ENCODE results near the gene CEBPE. TPM values are rescaled to one million over a fixed set of nuclear protein-coding genes. Genes with fewer than 3 reads are reported as not detected.

The CEBPE gene
- total RNA-seq, 2 experiments from 2014 or later, result 0.19 to 0.34 TPM

- intact Hi-C loops (cut with DNase I, micrococcal nuclease), result no loop called here
- Mint-ChIP-seq H3K4me3 (no peak overlapping the region), H3K36me3 (ENCODE audit: low read depth) (no peaks in the 10 kb centered on the region), H3K27ac (no peak overlapping the region), H3K4me1 (no peaks in the 10 kb centered on the region), H3K9me3 (ENCODE audit: low read depth) (no peaks in the 10 kb centered on the region), H3K27me3 (peaks cover 7% of the 10 kb centered on the region)
- ATAC-seq (no peak), DNase-seq (no peak)
- POLR2A ChIA-PET, result no interaction called here
- CTCF ChIA-PET, result interaction anchor here (1.2 to 3.1 kb wide), 3 partner anchors 22 to 74 kb away, joined by 3 to 15 read pairs (median 4); partner anchors contain the start of gene CEBPE
These were observed 23.8 kb upstream of the CEBPE start for GRCh38 chr14:23142826-23143225.

GRCh38 chr14:23141706-23142444, 22.8 kb upstream of the CEBPE start:
- POLR2A ChIA-PET, result no interaction called here
- Mint-ChIP-seq H3K9me3 (ENCODE audit: low read depth) (no peaks in the 10 kb centered on the region), H3K4me3 (no peak overlapping the region), H3K4me1 (no peaks in the 10 kb centered on the region), H3K27ac (no peak overlapping the region), H3K27me3 (peaks cover 5% of the 10 kb centered on the region), H3K36me3 (ENCODE audit: low read depth) (no peaks in the 10 kb centered on the region)
- ATAC-seq (no peak), DNase-seq (no peak)
- CTCF ChIA-PET, result interaction anchor here (1.4 to 3.1 kb wide), 2 partner anchors 22 to 73 kb away, joined by 3 to 15 read pairs; partner anchors contain the start of gene CEBPE
- intact Hi-C loops (cut with DNase I, micrococcal nuclease), result no loop called here

- DNase-seq, result no peak
- POLR2A ChIA-PET, result no interaction called here
- intact Hi-C loops (cut with DNase I, micrococcal nuclease), result no loop called here
- no peak overlapping the region for H3K4me3 Mint-ChIP-seq
- H3K9me3 Mint-ChIP-seq (ENCODE audit: low read depth), result no peaks in the 10 kb centered on the region
- CTCF ChIA-PET, result interaction anchor here (0.5 kb wide), 1 partner anchor 96 kb away, joined by 3 read pairs; no protein-coding TSS in a partner anchor
- no peaks in the 10 kb centered on the region for H3K27me3 Mint-ChIP-seq
- H3K4me1 Mint-ChIP-seq, result no peaks in the 10 kb centered on the region
- H3K27ac Mint-ChIP-seq, result no peak overlapping the region
- H3K36me3 Mint-ChIP-seq (ENCODE audit: low read depth), result no peaks in the 10 kb centered on the region
- ATAC-seq, result no peak
These were observed 21.3 kb upstream of the CEBPE start for GRCh38 chr14:23140371-23140770.

DNA sequence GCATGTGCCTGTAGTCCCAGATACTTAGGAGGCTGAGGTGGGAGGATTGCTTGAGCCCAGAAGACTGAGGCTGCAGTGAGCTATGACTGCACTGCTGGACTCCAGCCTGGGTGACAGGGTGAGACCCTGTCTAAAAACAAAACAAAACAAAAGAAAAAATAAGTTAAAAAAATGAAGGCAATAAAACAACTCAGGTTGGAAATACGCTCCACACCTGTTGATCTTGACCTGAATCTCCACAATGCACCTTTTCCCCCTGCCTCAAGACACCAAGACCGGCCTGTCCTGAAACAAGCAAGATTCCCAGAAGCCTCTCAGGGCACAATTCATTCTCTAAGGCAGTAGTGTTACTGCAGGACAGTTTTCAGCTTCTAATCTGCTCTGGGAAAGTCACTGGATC, 20.8 kb upstream of the CEBPE start:
- Mint-ChIP-seq H3K9me3 (ENCODE audit: low read depth) (no peaks in the 10 kb centered on the region), H3K27ac (no peak overlapping the region), H3K4me3 (no peak overlapping the region), H3K27me3 (no peaks in the 10 kb centered on the region), H3K36me3 (ENCODE audit: low read depth) (no peaks in the 10 kb centered on the region), H3K4me1 (no peaks in the 10 kb centered on the region)
- CTCF ChIA-PET, result interaction anchor here (0.6 to 1.3 kb wide), 2 partner anchors 19 to 24 kb away, joined by 3 to 7 read pairs; no protein-coding TSS in a partner anchor
- no peak for ATAC-seq
- POLR2A ChIA-PET, result no interaction called here
- no peak for DNase-seq
- intact Hi-C loops (cut with DNase I, micrococcal nuclease), result no loop called here

GRCh38 chr14:23137813-23138535, 18.9 kb upstream of the CEBPE start:
- no peaks in the 10 kb centered on the region for H3K9me3 Mint-ChIP-seq (ENCODE audit: low read depth)
- ATAC-seq (no peak), DNase-seq (no peak)
- H3K4me3 Mint-ChIP-seq, result no peak overlapping the region
- no peaks in the 10 kb centered on the region for H3K36me3 Mint-ChIP-seq (ENCODE audit: low read depth)
- ChIA-PET CTCF (interaction anchor here (0.9 to 1.4 kb wide), 4 partner anchors 9 to 17 kb away, joined by 3 to 4 read pairs (median 3); no protein-coding TSS in a partner anchor), POLR2A (no interaction called here)
- intact Hi-C loops (cut with DNase I, micrococcal nuclease), result no loop called here
- no peaks in the 10 kb centered on the region for H3K4me1 Mint-ChIP-seq
- no peak overlapping the region for H3K27ac Mint-ChIP-seq
- H3K27me3 Mint-ChIP-seq, result no peaks in the 10 kb centered on the region

DNA sequence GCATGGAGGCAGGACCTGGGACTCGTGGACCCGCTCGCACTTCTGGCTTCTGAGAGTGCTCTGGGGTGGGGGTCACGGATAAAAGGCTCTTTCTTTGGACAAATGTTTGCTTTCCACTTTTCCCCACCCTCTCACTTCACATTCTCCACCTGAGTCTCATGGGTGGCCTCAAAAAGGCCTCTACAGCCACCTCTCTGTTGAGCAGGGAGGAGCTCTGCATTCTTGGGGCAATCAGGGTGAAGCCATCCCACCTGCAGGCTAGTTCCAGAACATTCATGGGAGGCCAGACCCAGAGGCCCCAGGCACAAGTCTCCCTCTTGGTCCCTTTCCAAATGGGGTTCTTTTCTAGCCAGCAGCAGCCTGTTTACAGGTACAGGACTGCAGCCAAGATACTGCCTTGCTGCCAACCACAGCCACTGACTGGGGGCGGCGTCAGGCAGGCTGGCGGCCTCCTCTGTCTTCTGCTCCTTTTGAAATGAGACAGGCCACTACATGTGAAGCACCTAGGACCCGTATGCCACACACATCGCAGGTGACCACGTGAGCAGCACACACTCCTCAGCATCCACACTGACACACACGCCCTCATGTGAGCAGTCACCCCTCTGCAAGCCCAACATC, 18.2 kb upstream of the CEBPE start:
- Mint-ChIP-seq H3K4me3 (no peak overlapping the region), H3K9me3 (ENCODE audit: low read depth) (no peaks in the 10 kb centered on the region), H3K27ac (no peak overlapping the region), H3K4me1 (no peaks in the 10 kb centered on the region), H3K27me3 (no peaks in the 10 kb centered on the region), H3K36me3 (ENCODE audit: low read depth) (no peaks in the 10 kb centered on the region)
- DNase-seq, result no peak
- intact Hi-C loops (cut with DNase I, micrococcal nuclease), result no loop called here
- ChIA-PET POLR2A (no interaction called here), CTCF (interaction anchor here (0.9 to 1.4 kb wide), 2 partner anchors 8 to 17 kb away, joined by 3 read pairs; no protein-coding TSS in a partner anchor)
- ATAC-seq, result no peak

DNA sequence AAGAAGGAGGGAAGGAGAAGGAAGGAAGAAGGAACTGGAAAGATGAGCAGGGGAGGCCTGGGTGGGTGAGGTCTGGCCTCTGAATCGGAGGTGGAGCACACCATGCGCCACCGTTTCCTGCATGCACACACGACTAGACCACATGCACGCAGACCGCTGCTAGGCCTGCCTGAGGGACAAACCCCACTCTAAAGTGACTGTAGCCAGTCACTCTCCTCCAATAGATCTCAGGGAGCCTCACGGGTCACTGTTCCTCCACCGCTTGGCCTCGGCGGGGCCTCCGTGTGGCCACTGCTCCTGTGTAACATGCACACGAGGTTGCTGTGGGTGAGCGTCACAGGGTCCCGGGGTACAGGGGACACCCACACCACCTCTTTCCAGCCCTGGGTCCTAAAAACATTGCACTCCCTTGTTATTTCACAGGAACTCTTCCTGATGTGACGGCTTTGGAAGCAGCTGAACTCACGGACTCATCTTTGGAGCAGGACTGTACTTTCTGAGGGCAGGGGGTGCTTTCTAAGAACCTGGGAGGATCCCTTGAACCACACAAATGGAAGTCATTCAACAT, 17.6 kb upstream of the CEBPE start:
- no peaks in the 10 kb centered on the region for H3K36me3 Mint-ChIP-seq (ENCODE audit: low read depth)
- ChIA-PET POLR2A (no interaction called here), CTCF (interaction anchor here (1.1 kb wide), 1 partner anchor 50 kb away, joined by 3 read pairs; no protein-coding TSS in a partner anchor)
- H3K4me1 Mint-ChIP-seq, result no peaks in the 10 kb centered on the region
- intact Hi-C loops (cut with DNase I, micrococcal nuclease), result no loop called here
- H3K4me3 Mint-ChIP-seq, result no peak overlapping the region
- ATAC-seq (no peak), DNase-seq (no peak)
- no peak overlapping the region for H3K27ac Mint-ChIP-seq
- no peaks in the 10 kb centered on the region for H3K9me3 Mint-ChIP-seq (ENCODE audit: low read depth)
- H3K27me3 Mint-ChIP-seq, result no peaks in the 10 kb centered on the region

DNA sequence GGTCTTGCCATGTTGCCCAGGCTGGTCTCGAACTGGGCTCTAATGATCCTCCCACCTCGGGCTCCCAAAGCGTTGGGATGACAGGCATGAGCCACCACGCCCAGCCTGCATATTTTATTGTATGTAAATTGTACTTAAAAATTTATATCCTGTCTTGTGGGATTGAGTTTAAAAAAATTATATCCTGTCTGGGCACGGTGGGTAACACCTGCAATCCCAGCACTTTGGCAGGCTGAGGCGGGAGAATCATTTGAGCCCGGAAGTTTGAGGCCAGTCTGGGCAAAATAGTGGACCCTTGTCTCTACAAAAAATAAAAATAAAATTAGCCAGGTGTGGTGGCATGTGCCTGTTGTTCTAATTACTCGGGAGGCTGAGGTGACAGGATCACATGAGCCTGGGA, 13.9 kb upstream of the CEBPE start:
- Mint-ChIP-seq H3K4me1 (no peaks in the 10 kb centered on the region), H3K27me3 (no peaks in the 10 kb centered on the region), H3K27ac (no peak overlapping the region), H3K9me3 (ENCODE audit: low read depth) (no peaks in the 10 kb centered on the region), H3K4me3 (no peak overlapping the region), H3K36me3 (ENCODE audit: low read depth) (no peaks in the 10 kb centered on the region)
- ATAC-seq (no peak), DNase-seq (no peak)
- ChIA-PET POLR2A (interaction anchor here (0.6 kb wide), 1 partner anchor 217 kb away, joined by 4 read pairs; no protein-coding TSS in a partner anchor), CTCF (no interaction called here)
- intact Hi-C loops (cut with DNase I, micrococcal nuclease), result no loop called here

- DNase-seq, result no peak
- Mint-ChIP-seq H3K36me3 (ENCODE audit: low read depth) (no peaks in the 10 kb centered on the region), H3K27ac (no peak overlapping the region), H3K4me3 (no peak overlapping the region), H3K9me3 (ENCODE audit: low read depth) (no peaks in the 10 kb centered on the region), H3K27me3 (no peaks in the 10 kb centered on the region), H3K4me1 (no peaks in the 10 kb centered on the region)
- ATAC-seq, result no peak
- intact Hi-C loops (cut with DNase I, micrococcal nuclease), result no loop called here
- CTCF ChIA-PET, result interaction anchor here (0.7 to 1.4 kb wide), 3 partner anchors 11 to 136 kb away, joined by 3 to 5 read pairs (median 4); no protein-coding TSS in a partner anchor
- POLR2A ChIA-PET, result no interaction called here
These were observed 12.4 kb upstream of the CEBPE start for GRCh38 chr14:23131482-23131881.

DNA sequence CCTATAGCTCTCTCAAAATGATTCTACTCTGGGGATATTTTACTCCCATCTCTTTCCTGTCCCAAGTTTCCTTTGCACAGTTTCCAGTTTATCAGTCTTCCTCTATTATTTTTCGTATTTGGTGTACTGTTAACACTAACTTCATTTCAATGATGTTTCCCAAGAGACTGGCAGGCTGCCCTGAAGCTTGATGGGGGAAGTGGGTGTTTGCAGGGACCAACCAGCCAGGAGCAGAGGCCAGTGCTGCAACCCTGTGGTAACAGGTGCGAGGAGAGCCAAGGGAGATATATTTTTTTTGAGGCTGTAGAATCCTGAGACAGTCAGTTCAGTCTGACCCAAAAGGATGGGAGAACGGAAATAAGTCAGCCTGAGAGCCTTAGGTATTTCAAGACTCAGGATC, 11.8 kb upstream of the CEBPE start:
- no peaks in the 10 kb centered on the region for H3K36me3 Mint-ChIP-seq (ENCODE audit: low read depth)
- H3K4me1 Mint-ChIP-seq, result no peaks in the 10 kb centered on the region
- DNase-seq, result no peak
- no peaks in the 10 kb centered on the region for H3K27me3 Mint-ChIP-seq
- no peak overlapping the region for H3K27ac Mint-ChIP-seq
- ATAC-seq, result no peak
- ChIA-PET CTCF (interaction anchor here (0.8 to 2.5 kb wide), 4 partner anchors 10 to 62 kb away, joined by 4 to 19 read pairs (median 4); partner anchors contain the start of genes ACIN1 and C14orf119), POLR2A (no interaction called here)
- intact Hi-C loops (cut with DNase I, micrococcal nuclease), result no loop called here
- H3K4me3 Mint-ChIP-seq, result no peak overlapping the region
- no peaks in the 10 kb centered on the region for H3K9me3 Mint-ChIP-seq (ENCODE audit: low read depth)

- Mint-ChIP-seq H3K27ac (no peak overlapping the region), H3K27me3 (no peaks in the 10 kb centered on the region), H3K36me3 (ENCODE audit: low read depth) (no peaks in the 10 kb centered on the region), H3K4me3 (no peak overlapping the region), H3K9me3 (ENCODE audit: low read depth) (no peaks in the 10 kb centered on the region), H3K4me1 (no peaks in the 10 kb centered on the region)
- CTCF ChIA-PET, result interaction anchor here (0.8 to 2.5 kb wide), 4 partner anchors 8 to 61 kb away, joined by 3 to 19 read pairs (median 4); no protein-coding TSS in a partner anchor
- intact Hi-C loops (cut with DNase I, micrococcal nuclease), result no loop called here
- POLR2A ChIA-PET, result interaction anchor here (0.6 kb wide), 1 partner anchor 110 kb away, joined by 3 read pairs; no protein-coding TSS in a partner anchor
- DNase-seq (no peak), ATAC-seq (no peak)
These were observed 10.8 kb upstream of the CEBPE start for GRCh38 chr14:23129759-23130316.
